ENCODE measurements around the gene CD4. TPM values are rescaled to one million over a fixed set of nuclear protein-coding genes. Genes with fewer than 3 reads are reported as not detected.

The CD4 gene
- polyA plus RNA-seq, 4 donors, result 0.89 to 19.1 (median 6.5) TPM

DNA sequence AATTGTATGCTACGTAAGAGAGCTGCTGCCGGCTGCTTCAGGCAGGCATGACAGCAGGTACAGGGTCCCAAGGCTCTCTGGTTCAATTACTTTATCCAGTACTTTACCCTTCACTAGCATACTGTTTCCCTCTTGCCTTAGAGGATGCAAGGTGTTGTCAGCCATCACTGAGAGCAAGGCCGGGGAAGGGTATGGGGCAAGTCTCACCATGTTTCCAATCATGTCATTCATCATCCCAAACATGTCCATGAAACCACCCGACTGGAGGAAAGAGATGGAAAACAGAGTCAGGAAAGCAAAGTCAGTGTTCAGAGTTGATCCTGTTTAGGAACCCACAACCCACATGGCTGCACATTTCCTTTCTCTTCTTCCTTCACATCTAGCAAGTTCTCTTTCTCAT is 38.8 kb upstream of the CD4 start:
- H3K27ac ChIP-seq (ENCODE audit: low read depth in 1 of 3, low read length in 2 of 3), result no peak overlapping the region
- DNase-seq (no peak), FAIRE-seq (no peak)
- peaks cover 7 to 61% (median 29%) of the 10 kb centered on the region in 3 donors for H3K36me3 ChIP-seq (ENCODE audit: control insufficient read depth in 3 of 3, insufficient read depth in 2 of 3, low read depth in 1 of 3, low read length in 3 of 3)
- no peaks in the 10 kb centered on the region for H3K27me3 ChIP-seq (ENCODE audit: control insufficient read depth in 3 of 3, insufficient read depth in 3 of 3, low read length in 3 of 3)
- no peaks in the 10 kb centered on the region for H3K9me3 ChIP-seq (ENCODE audit: control insufficient read depth in 2 of 2, insufficient read depth in 1 of 2, low read depth in 1 of 2, low read length in 1 of 2)
- H3K4me3 ChIP-seq (ENCODE audit: low read depth in 1 of 3, low read length in 3 of 3), result no peak overlapping the region
- WGBS, 3 donors, result 87 to 91% (median 90%) methylated on average over 4 of the region's 4 CpGs
- peaks cover 0 to 17% (median 12%) of the 10 kb centered on the region in 3 donors for H3K4me1 ChIP-seq (ENCODE audit: control insufficient read depth in 3 of 3, insufficient read depth in 2 of 3, low read depth in 1 of 3, low read length in 2 of 3)

DNA sequence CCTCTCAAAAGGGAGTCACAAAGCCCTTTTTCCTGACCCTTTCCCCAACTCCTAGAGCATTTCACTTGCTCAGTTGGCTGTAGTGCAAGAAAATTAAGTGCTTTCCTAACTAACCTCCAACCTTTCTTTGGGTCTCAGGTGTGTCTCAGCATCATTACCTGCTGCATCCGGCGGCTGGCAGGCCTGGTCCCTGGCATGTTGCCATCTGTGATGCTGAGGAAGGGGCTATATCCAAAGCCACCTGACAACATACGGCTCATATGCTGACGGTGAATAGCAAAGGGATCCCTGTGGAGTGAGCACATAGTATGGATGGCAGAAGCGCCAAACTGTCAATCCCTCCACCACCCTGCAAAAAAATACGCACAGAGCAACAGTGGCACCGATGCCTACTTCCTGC is 37.6 kb upstream of the CD4 start:
- H3K27ac ChIP-seq (ENCODE audit: low read depth in 1 of 3, low read length in 2 of 3), result peak overlapping the region in 2 of 3 donors; percentile 95 to 99
- WGBS, 3 donors, result 73 to 84% (median 82%) methylated on average over 7 of the region's 7 CpGs
- H3K4me1 ChIP-seq (ENCODE audit: control insufficient read depth in 3 of 3, insufficient read depth in 2 of 3, low read depth in 1 of 3, low read length in 2 of 3), result peaks cover 0 to 17% (median 12%) of the 10 kb centered on the region in 3 donors
- no peaks in the 10 kb centered on the region for H3K9me3 ChIP-seq (ENCODE audit: control insufficient read depth in 2 of 2, insufficient read depth in 1 of 2, low read depth in 1 of 2, low read length in 1 of 2)
- H3K27me3 ChIP-seq (ENCODE audit: control insufficient read depth in 3 of 3, insufficient read depth in 3 of 3, low read length in 3 of 3), result no peaks in the 10 kb centered on the region
- no peak for DNase-seq
- peak overlapping the region in 2 of 3 donors; percentile 85 to 99 for H3K4me3 ChIP-seq (ENCODE audit: low read depth in 1 of 3, low read length in 3 of 3)
- H3K36me3 ChIP-seq (ENCODE audit: control insufficient read depth in 3 of 3, insufficient read depth in 2 of 3, low read depth in 1 of 3, low read length in 3 of 3), result peaks cover 7 to 51% (median 29%) of the 10 kb centered on the region in 3 donors
- FAIRE-seq, result no peak

DNA sequence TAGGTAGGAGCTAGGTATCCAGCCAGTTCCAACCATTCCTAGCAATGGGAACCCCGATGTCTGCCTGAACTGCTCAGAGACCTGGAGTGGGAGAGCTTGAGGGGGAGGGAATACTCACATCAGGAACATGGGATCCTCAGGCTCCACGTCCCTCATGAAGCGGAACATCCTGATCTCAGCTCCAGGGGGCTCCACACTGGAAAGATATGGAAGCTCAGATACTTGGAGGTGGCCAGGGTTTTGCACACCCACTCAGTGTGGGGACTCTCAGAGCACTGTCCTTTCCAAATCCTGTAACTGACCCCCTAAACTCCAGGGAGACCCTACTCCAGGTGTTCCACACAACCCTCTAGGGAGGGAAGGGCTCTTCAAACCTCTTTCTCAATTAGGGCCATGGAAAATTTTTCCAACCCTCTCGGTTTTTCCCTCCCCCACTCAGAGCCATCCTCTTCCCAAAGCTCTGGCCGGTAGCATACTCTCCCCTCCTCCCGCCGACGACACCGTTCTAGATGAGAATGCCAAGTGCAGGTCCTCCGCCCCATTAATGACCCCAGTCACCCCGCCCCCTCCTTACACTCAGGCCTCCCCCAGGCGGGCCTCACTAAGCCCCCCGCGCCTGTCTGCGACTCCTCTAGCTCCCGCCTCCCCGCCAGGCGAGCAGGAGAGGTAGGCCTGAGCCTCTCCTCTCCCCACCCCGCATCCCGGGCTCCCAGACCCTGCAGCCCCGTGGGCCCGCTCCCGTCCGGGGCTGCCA is 37.0 kb upstream of the CD4 start:
- H3K36me3 ChIP-seq (ENCODE audit: control insufficient read depth in 3 of 3, insufficient read depth in 2 of 3, low read depth in 1 of 3, low read length in 3 of 3), result peaks cover 7 to 46% (median 28%) of the 10 kb centered on the region in 3 donors
- peak overlapping the region; percentile 75 to 99 (median 85) for H3K4me3 ChIP-seq (ENCODE audit: low read depth in 1 of 3, low read length in 3 of 3)
- DNase-seq, result peak in 1 of 2 donors; percentile 65
- H3K9me3 ChIP-seq (ENCODE audit: control insufficient read depth in 2 of 2, insufficient read depth in 1 of 2, low read depth in 1 of 2, low read length in 1 of 2), result no peaks in the 10 kb centered on the region
- WGBS, 3 donors, result 5% methylated on average over 20 to 24 of the region's 24 CpGs
- no peak for FAIRE-seq
- H3K27ac ChIP-seq (ENCODE audit: low read depth in 1 of 3, low read length in 2 of 3), result peak overlapping the region; percentile 88 to 99 (median 95)
- no peaks in the 10 kb centered on the region for H3K27me3 ChIP-seq (ENCODE audit: control insufficient read depth in 3 of 3, insufficient read depth in 3 of 3, low read length in 3 of 3)
- H3K4me1 ChIP-seq (ENCODE audit: control insufficient read depth in 3 of 3, insufficient read depth in 2 of 3, low read depth in 1 of 3, low read length in 2 of 3), result peaks cover 0 to 17% (median 12%) of the 10 kb centered on the region in 3 donors

DNA sequence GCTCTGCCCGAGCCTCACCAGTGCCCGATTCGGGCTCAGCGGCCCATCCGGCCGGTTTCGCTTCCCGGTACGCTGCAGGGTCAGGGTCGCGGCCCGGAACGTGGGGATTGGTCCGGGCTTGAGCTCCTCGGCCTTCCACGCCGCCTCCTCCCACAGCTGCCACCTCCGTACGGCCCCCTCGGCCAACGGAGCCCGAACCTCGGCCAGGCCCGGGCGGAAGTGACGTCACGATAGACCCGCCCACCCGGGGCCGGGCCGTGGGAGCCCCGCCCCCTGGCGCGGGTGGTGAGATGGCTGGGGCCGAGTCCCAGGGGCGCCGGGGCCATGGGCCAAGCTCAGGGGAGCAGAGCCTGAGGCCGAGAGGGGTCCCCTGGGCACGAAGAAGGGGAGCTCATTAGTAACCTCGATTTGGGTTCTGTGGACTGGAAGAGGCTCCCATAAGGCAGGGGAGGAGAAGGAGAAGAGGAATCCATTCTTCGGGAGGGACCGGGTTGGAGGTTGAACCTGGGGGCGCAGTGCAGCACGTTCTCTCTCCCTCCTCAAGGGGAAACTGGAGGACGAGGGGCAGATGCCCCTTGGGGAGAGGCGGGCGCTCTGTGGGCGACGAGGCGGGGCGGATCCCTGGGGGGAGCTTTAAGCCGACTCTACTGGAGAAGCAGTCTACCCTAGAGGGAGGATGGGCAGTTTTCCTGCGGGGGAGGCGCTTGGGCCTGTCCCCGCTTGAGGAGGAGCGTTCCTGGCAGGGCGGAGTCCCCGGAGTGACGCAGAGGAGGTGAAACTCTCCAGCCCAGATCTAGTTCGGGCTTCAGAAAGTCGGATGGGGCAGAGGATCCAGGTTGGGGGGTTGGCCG is 36.2 kb upstream of the CD4 start, which contains the start of gene MLF2:
TSS of gene MLF2 (minus strand) at position 221 of the 851 bp plus-strand sequence. CDS start 807 bp downstream, outside the sequence.
- H3K27me3 ChIP-seq (ENCODE audit: control insufficient read depth in 3 of 3, insufficient read depth in 3 of 3, low read length in 3 of 3), result no peaks in the 10 kb centered on the region
- peaks cover 0 to 17% (median 12%) of the 10 kb centered on the region in 3 donors for H3K4me1 ChIP-seq (ENCODE audit: control insufficient read depth in 3 of 3, insufficient read depth in 2 of 3, low read depth in 1 of 3, low read length in 2 of 3)
- FAIRE-seq (no peak), DNase-seq (peak; percentile 98 to 99)
- H3K36me3 ChIP-seq (ENCODE audit: control insufficient read depth in 3 of 3, insufficient read depth in 2 of 3, low read depth in 1 of 3, low read length in 3 of 3), result peaks cover 7 to 38% (median 23%) of the 10 kb centered on the region in 3 donors
- H3K9me3 ChIP-seq (ENCODE audit: control insufficient read depth in 2 of 2, insufficient read depth in 1 of 2, low read depth in 1 of 2, low read length in 1 of 2), result no peaks in the 10 kb centered on the region
- H3K27ac ChIP-seq (ENCODE audit: low read depth in 1 of 3, low read length in 2 of 3), result peak within 1 kb of the TSS; percentile 88 to 99 (median 95)
- 0% methylated on average over 60 to 62 of the region's 62 CpGs for WGBS, 3 donors
- peak within 1 kb of the TSS; percentile 75 to 99 (median 85) for H3K4me3 ChIP-seq (ENCODE audit: low read depth in 1 of 3, low read length in 3 of 3)

DNA sequence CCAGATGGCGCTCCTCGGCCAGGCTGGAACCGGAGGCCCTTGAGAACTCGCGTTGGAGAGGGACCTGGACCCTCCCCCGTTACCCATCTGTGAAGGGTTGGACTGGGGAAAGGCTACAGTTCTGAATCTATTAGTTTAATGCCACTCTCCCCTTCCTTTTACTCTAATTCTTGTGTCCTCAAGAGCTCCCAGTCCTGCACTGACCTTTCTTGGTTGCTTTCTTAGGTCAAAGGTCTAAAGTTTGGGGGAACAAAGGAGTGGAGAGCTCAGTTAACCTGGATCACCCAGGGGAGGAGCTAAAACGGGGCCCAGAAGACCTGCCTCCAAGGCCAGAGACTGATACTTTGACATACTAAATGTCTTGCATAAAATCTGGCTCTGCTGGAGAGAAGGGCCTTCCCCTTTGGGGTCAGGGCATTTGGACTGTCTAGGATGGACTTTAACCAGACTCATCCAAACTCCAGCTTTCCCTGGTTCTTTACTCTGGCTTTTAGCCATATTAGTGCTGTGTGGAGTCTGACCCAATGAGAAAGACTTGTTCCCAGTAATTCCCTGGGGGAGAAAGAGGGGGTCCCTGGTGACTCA is 35.5 kb upstream of the CD4 start:
- Histone ChIP-seq H3K4me3 (ENCODE audit: low read depth in 1 of 3, low read length in 3 of 3) (no peak overlapping the region), H3K27me3 (ENCODE audit: control insufficient read depth in 3 of 3, insufficient read depth in 3 of 3, low read length in 3 of 3) (no peaks in the 10 kb centered on the region), H3K36me3 (ENCODE audit: control insufficient read depth in 3 of 3, insufficient read depth in 2 of 3, low read depth in 1 of 3, low read length in 3 of 3) (peaks cover 7 to 31% (median 15%) of the 10 kb centered on the region in 3 donors), H3K9me3 (ENCODE audit: control insufficient read depth in 2 of 2, insufficient read depth in 1 of 2, low read depth in 1 of 2, low read length in 1 of 2) (no peaks in the 10 kb centered on the region), H3K4me1 (ENCODE audit: control insufficient read depth in 3 of 3, insufficient read depth in 2 of 3, low read depth in 1 of 3, low read length in 2 of 3) (peaks cover 0 to 17% (median 12%) of the 10 kb centered on the region in 3 donors), H3K27ac (ENCODE audit: low read depth in 1 of 3, low read length in 2 of 3) (peak overlapping the region in 2 of 3 donors; percentile 95 to 99)
- WGBS, 3 donors, result 0 to 1% (median 1%) methylated on average over 7 of the region's 7 CpGs
- no peak for DNase-seq
- no peak for FAIRE-seq

DNA sequence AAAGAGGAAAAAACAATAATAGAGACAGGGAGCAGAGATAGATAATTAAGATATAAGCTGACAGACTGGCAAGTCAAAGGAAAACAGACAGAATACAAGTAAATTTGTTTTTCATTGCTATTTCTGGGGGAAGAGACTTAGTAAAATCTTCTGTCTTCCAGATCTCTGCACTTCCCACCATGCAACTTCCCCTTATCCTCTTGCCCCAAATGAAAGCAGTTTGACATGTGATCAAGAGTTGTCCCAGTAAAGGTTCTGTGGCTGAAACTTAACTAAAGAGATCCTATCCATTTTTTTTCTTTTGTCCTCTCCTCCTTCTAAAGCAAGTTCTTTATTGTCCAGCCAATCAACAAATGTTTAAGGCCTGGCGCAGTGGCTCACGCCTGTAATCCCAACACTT is 34.9 kb upstream of the CD4 start:
- H3K9me3 ChIP-seq (ENCODE audit: control insufficient read depth in 2 of 2, insufficient read depth in 1 of 2, low read depth in 1 of 2, low read length in 1 of 2), result no peaks in the 10 kb centered on the region
- 92 to 99% (median 93%) methylated on average over 2 of the region's 2 CpGs for WGBS, 3 donors
- peaks cover 2 to 25% (median 13%) of the 10 kb centered on the region in 3 donors for H3K36me3 ChIP-seq (ENCODE audit: control insufficient read depth in 3 of 3, insufficient read depth in 2 of 3, low read depth in 1 of 3, low read length in 3 of 3)
- DNase-seq (no peak), FAIRE-seq (no peak)
- peak overlapping the region in 2 of 3 donors; percentile 30 to 95 for H3K27ac ChIP-seq (ENCODE audit: low read depth in 1 of 3, low read length in 2 of 3)
- no peak overlapping the region for H3K4me3 ChIP-seq (ENCODE audit: low read depth in 1 of 3, low read length in 3 of 3)
- peaks cover 0 to 17% (median 12%) of the 10 kb centered on the region in 3 donors for H3K4me1 ChIP-seq (ENCODE audit: control insufficient read depth in 3 of 3, insufficient read depth in 2 of 3, low read depth in 1 of 3, low read length in 2 of 3)
- H3K27me3 ChIP-seq (ENCODE audit: control insufficient read depth in 3 of 3, insufficient read depth in 3 of 3, low read length in 3 of 3), result no peaks in the 10 kb centered on the region

DNA sequence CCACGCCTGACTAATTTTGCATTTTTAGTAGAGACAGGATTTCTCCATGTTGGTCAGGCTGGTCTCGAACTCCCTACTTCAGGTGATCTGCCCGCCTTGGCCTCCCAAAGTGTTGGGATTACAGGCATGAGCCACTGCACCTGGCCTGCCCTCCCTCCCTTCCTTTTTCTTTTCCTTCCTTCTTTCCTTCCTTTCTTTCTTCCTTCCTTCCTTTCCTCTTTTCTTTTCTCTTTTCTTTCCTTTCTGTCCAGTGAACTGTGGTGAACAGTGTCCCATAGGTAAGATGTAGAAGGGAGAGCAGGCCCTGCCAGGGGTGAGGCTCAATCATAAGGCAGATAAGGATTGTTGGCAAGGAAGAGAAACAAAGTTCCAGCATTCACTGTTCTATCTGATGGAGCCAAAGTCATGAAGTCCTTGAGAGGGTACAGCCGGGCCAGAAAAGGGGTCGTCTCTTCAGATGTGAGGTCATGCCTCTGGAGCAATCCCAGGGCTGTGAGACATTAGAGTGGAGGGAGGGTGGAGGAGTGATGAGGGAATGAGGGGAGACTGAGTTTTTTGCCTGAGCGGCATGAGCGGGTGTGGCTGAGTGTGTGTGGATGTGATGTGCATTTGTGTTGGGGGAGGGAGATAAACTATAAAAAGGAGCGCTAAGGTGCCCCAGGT is 32.2 kb upstream of the CD4 start:
- no peak for DNase-seq
- Histone ChIP-seq H3K27ac (ENCODE audit: low read depth in 1 of 3, low read length in 2 of 3) (no peak overlapping the region), H3K4me1 (ENCODE audit: control insufficient read depth in 3 of 3, insufficient read depth in 2 of 3, low read depth in 1 of 3, low read length in 2 of 3) (peaks cover 0 to 11% (median 6%) of the 10 kb centered on the region in 3 donors), H3K4me3 (ENCODE audit: low read depth in 1 of 3, low read length in 3 of 3) (no peak overlapping the region), H3K27me3 (ENCODE audit: control insufficient read depth in 3 of 3, insufficient read depth in 3 of 3, low read length in 3 of 3) (no peaks in the 10 kb centered on the region), H3K9me3 (ENCODE audit: control insufficient read depth in 2 of 2, insufficient read depth in 1 of 2, low read depth in 1 of 2, low read length in 1 of 2) (no peaks in the 10 kb centered on the region), H3K36me3 (ENCODE audit: control insufficient read depth in 3 of 3, insufficient read depth in 2 of 3, low read depth in 1 of 3, low read length in 3 of 3) (peaks cover 0 to 1% (median 0%) of the 10 kb centered on the region in 3 donors)
- no peak for FAIRE-seq
- 44 to 69% (median 61%) methylated on average over 8 of the region's 8 CpGs for WGBS, 3 donors
